H1 (cell line): ENCODE results near the gene RBP4. TPM values are rescaled to one million over a fixed set of nuclear protein-coding genes. Genes with fewer than 3 reads are reported as not detected.

Experiments used
- ASH2L ChIP-seq: fragments of 200-600, 300-600 bp; sonication (generic); IDR thresholded peaks from one replicate; pipeline ENCODE4 v1.7.1; 2017; ENCODE audit warnings: low read length
- BCL11A ChIP-seq, 2 experiments: IDR thresholded peaks; one replicate each; pipeline ENCODE4 v1.6.1; 2011; ENCODE audit warnings: low read depth in 2 of 2, low read length in 2 of 2, mild to moderate bottlenecking in 2 of 2
- CHD1 ChIP-seq: IDR thresholded peaks from 2 replicates; pipeline ENCODE4 v1.6.1; 2012; ENCODE audit warnings: low read depth, low read length, improper control_type of control experiment
- EGR1 ChIP-seq: IDR thresholded peaks from 2 replicates; pipeline ENCODE4 v1.6.1; 2011; ENCODE audit warnings: low read depth, low read length, borderline replicate concordance
- JUN ChIP-seq: IDR thresholded peaks from 2 replicates; pipeline ENCODE4 v1.6.1; 2011; ENCODE audit warnings: low read depth, mild to moderate bottlenecking, improper control_type of control experiment, low read length
- JUND ChIP-seq: IDR thresholded peaks from 2 replicates; pipeline ENCODE4 v1.6.1; 2011; ENCODE audit warnings: mild to moderate bottlenecking, improper control_type of control experiment, low read length
- KDM4A ChIP-seq: IDR thresholded peaks from one replicate; pipeline ENCODE4 v1.7.1; 2012; ENCODE audit warnings: low read depth, mild to moderate bottlenecking, moderate library complexity, low read length, inconsistent platforms; ENCODE audit not compliant: severe bottlenecking
- SIRT6 ChIP-seq: IDR thresholded peaks from one replicate; pipeline ENCODE4 v1.7.1; 2012; ENCODE audit warnings: low read length, inconsistent platforms
- polyA plus RNA-seq, 7 experiments: library from polyadenylated mRNA; depleted of rRNA in 3 of 7; stranded (reverse) in 5 of 7; unstranded in 2 of 7; fragments of >200 nt in 5 of 7; fragments of 200-250 nt in 2 of 7; gene quantifications; 1 replicate in 5 of 7; 2 replicates in 1 of 7; 4 replicates in 1 of 7; pipeline versions ENCODE4 v1.2.1 to v1.2.3, GENCODE V29; 2011 to 2013; ENCODE audit warnings: missing spikeins in 2 of 7, mixed read lengths in 2 of 7
- total RNA-seq: library from RNA; stranded (reverse); fragmentation: NEBNext Ultra II Directional; extraction: Animal tissue kit (Norgen Biotek cat#: 25700); gene quantifications from 2 replicates; pipeline ENCODE4 v1.2.1, GENCODE V29; 2021

The RBP4 gene
- total and polyA plus RNA-seq, 2 of the 8 experiments (the other 6 are each of a cell fraction or from before 2014, with no cell fraction given) = 0.42 to 0.97 TPM

- no peak for TF ChIP-seq EGR1
- TF ChIP-seq SIRT6 = no peak
- no peak for TF ChIP-seq JUND
- no peak for TF ChIP-seq KDM4A
- no peak for TF ChIP-seq JUN
- no peak for TF ChIP-seq ASH2L
- no peak for TF ChIP-seq BCL11A (IDR thresholded peaks at IDR 0.05; ENCODE audit: low read depth in 2 of 2, low read length in 2 of 2)
- no peak for TF ChIP-seq CHD1
Observed at GRCh38 chr10:93593254-93593653, 7.8 kb downstream of the RBP4 start (continued).
